Right cardiac atrium (tissue), 5 donors: ENCODE measurements around the gene GRM4. TPM values are rescaled to one million over a fixed set of nuclear protein-coding genes. Genes with fewer than 3 reads are reported as not detected.
"Not testable (repeated sequence)": the region's sequence is repeated elsewhere in the genome, so short reads cannot be mapped to it uniquely, and the experiment has no call there.

ENCODE experiments used
- ATAC-seq, 2 donors: fragments of 200-7000 bp; cut with Tn5 transposase; one replicate each; pipeline versions ENCODE4 v1.8.0 to v1.9.1; 2020; ENCODE audit warnings: moderate library complexity in 2 of 2, mild to moderate bottlenecking in 1 of 2
- DNase-seq, 3 donors: peaks; one replicate each; pipeline ENCODE4 v3.0.0-alpha.2; 2020
- H3K27ac ChIP-seq: one replicate; pipeline ENCODE4 v1.5.1; 2013; ENCODE audit warnings: mild to moderate bottlenecking, low read length, control low read depth, moderate library complexity
- H3K27me3 ChIP-seq: one replicate; pipeline ENCODE4 v1.6.1; 2013; ENCODE audit not compliant: control insufficient read depth, insufficient read depth
- H3K4me1 ChIP-seq: one replicate; pipeline ENCODE4 v1.6.1; 2013; ENCODE audit warnings: low read length; ENCODE audit not compliant: control insufficient read depth, insufficient read depth
- H3K4me3 ChIP-seq: one replicate; pipeline ENCODE4 v1.5.1; 2013; ENCODE audit warnings: low read length, control low read depth
- H3K9me3 ChIP-seq: one replicate; pipeline ENCODE4 v1.6.1; 2013; ENCODE audit warnings: low read length; ENCODE audit not compliant: control insufficient read depth
- WGBS: extraction: QIAGEN DNeasy Blood & Tissue Kit; methylation state at CpG from one replicate; pipeline ENCODE4 v1.1.7; 2013; 5-methylcytosine and 5-hydroxymethylcytosine counted together
- intact Hi-C, 4 donors: fragments of 100-400 bp; cut with DNase I; formaldehyde crosslinking; loops; one replicate each; pipeline versions ENCODE4 v1.11.0 to v1.14.0; 2022 to 2023
- polyA plus RNA-seq: library from polyadenylated mRNA; stranded (reverse); fragments of 200-250 nt; gene quantifications from one replicate; pipeline ENCODE4 v1.2.3, GENCODE V29; 2013
- total RNA-seq, 4 donors: library from RNA; stranded (reverse); fragmentation: NEBNext Ultra II Directional; extraction: Animal tissue kit (Norgen Biotek cat#: 25700); gene quantifications; one replicate each; pipeline ENCODE4 v1.2.1, GENCODE V29; 2021
- donor health status: healthy with polysubstance abuse.
- donor health status: DM: no; HTN: yes; CAD: no.
- donor health status: DM: no; HTN: no; CAD: no.
- donor health status: DM: no; HTN: yes; CAD: no; lungs with severe emphysema.
- donor health status: DM: yes; HTN: yes; CAD: no.

The GRM4 gene
- total and polyA plus RNA-seq, 5 donors: not detected

GRCh38 chr6:34049395-34050342, 96.2 kb downstream of the GRM4 start:
- Histone ChIP-seq H3K4me3 (no peak overlapping the region), H3K27me3 (no peaks in the 10 kb centered on the region), H3K4me1 (no peaks in the 10 kb centered on the region), H3K9me3 (no peaks in the 10 kb centered on the region), H3K27ac (no peak overlapping the region)
- 76% methylated on average over 15 of the region's 15 CpGs for WGBS
- DNase-seq: no peak
- intact Hi-C loops: no loop called here
- ATAC-seq: no peak

- no peaks in the 10 kb centered on the region for H3K27me3 ChIP-seq
- DNase-seq: no peak
- no peak overlapping the region for H3K4me3 ChIP-seq
- WGBS: 57% methylated on average over 15 of the region's 15 CpGs
- H3K4me1 ChIP-seq: no peaks in the 10 kb centered on the region
- no peaks in the 10 kb centered on the region for H3K9me3 ChIP-seq
- no peak for ATAC-seq
- no peak overlapping the region for H3K27ac ChIP-seq
- intact Hi-C loops: no loop called here
These were observed 97.7 kb downstream of the GRM4 start for GRCh38 chr6:34047913-34048867.

- intact Hi-C loops: no loop called here
- ATAC-seq (no peak), DNase-seq (no peak)
- H3K4me3 ChIP-seq: no peak overlapping the region
- no peaks in the 10 kb centered on the region for H3K9me3 ChIP-seq
- H3K4me1 ChIP-seq: no peaks in the 10 kb centered on the region
- whole genome bisulfite sequencing: 75% methylated on average over 5 of the region's 5 CpGs
- H3K27ac ChIP-seq: no peak overlapping the region
- H3K27me3 ChIP-seq: no peaks in the 10 kb centered on the region
These were observed 99.3 kb downstream of the GRM4 start for GRCh38 chr6:34046617-34047016.

GRCh38 chr6:34045771-34046170, 100.1 kb downstream of the GRM4 start:
- Histone ChIP-seq H3K4me3 (no peak overlapping the region), H3K9me3 (no peaks in the 10 kb centered on the region), H3K27me3 (no peaks in the 10 kb centered on the region), H3K27ac (no peak overlapping the region), H3K4me1 (no peaks in the 10 kb centered on the region)
- intact Hi-C loops: no loop called here
- ATAC-seq (no peak), DNase-seq (no peak)
- 53% methylated on average over 8 of the region's 8 CpGs for WGBS

- ATAC-seq (no peak), DNase-seq (no peak)
- Histone ChIP-seq H3K4me3 (no peak overlapping the region), H3K27ac (no peak overlapping the region), H3K27me3 (no peaks in the 10 kb centered on the region), H3K9me3 (no peaks in the 10 kb centered on the region), H3K4me1 (no peaks in the 10 kb centered on the region)
- WGBS: 62% methylated on average over 13 of the region's 13 CpGs
- intact Hi-C loops: no loop called here
These were observed 100.8 kb downstream of the GRM4 start for GRCh38 chr6:34044945-34045595.

- DNase-seq: no peak
- no peak for ATAC-seq
- 86% methylated on average over 8 of the region's 8 CpGs for WGBS
- intact Hi-C loops: no loop called here
- Histone ChIP-seq H3K4me1 (no peaks in the 10 kb centered on the region), H3K27ac (no peak overlapping the region), H3K4me3 (no peak overlapping the region), H3K27me3 (no peaks in the 10 kb centered on the region), H3K9me3 (no peaks in the 10 kb centered on the region)
These were observed 102.5 kb downstream of the GRM4 start for GRCh38 chr6:34043359-34043758.

- WGBS: 90% methylated on average over 5 of the region's 5 CpGs
- not testable (repeated sequence) for H3K27me3 ChIP-seq, DNase-seq
These were observed 103.9 kb downstream of the GRM4 start for GRCh38 chr6:34041998-34042397.

GRCh38 chr6:34041385-34041784, 104.5 kb downstream of the GRM4 start:
- intact Hi-C loops: no loop called here

More at GRCh38 chr6:34041998-34042397, 103.9 kb downstream of the GRM4 start:
- H3K4me3 ChIP-seq, H3K4me1 ChIP-seq, ATAC-seq, intact Hi-C loops, H3K27ac ChIP-seq, H3K9me3 ChIP-seq: not testable (repeated sequence)

GRCh38 chr6:34039943-34040342, 105.9 kb downstream of the GRM4 start:
- no peak overlapping the region for H3K4me3 ChIP-seq
- WGBS: 75% methylated on average over 11 of the region's 11 CpGs
- intact Hi-C loops: no loop called here
- no peaks in the 10 kb centered on the region for H3K4me1 ChIP-seq
- no peak for DNase-seq
- H3K27ac ChIP-seq: no peak overlapping the region
- no peaks in the 10 kb centered on the region for H3K27me3 ChIP-seq
- ATAC-seq: no peak
- H3K9me3 ChIP-seq: no peaks in the 10 kb centered on the region

More at GRCh38 chr6:34041385-34041784, 104.5 kb downstream of the GRM4 start:
- WGBS: 69% methylated on average over 6 of the region's 6 CpGs
- Histone ChIP-seq H3K27ac (no peak overlapping the region), H3K9me3 (no peaks in the 10 kb centered on the region), H3K27me3 (no peaks in the 10 kb centered on the region), H3K4me3 (no peak overlapping the region), H3K4me1 (no peaks in the 10 kb centered on the region)
- no peak for DNase-seq
- no peak for ATAC-seq

- no peak for DNase-seq
- no peak for ATAC-seq
- Histone ChIP-seq H3K9me3 (no peaks in the 10 kb centered on the region), H3K4me3 (no peak overlapping the region), H3K27me3 (no peaks in the 10 kb centered on the region), H3K27ac (no peak overlapping the region), H3K4me1 (no peaks in the 10 kb centered on the region)
- WGBS: 67% methylated on average over 3 of the region's 3 CpGs
- intact Hi-C loops: no loop called here
These were observed 108.7 kb downstream of the GRM4 start for GRCh38 chr6:34037151-34037550.
